K562 treated with DMSO at 1 percent for 4 hours (cell line): ENCODE measurements around the gene GDF11. TPM values are rescaled to one million over a fixed set of nuclear protein-coding genes. Genes with fewer than 3 reads are reported as not detected.

ENCODE experiments used
- total RNA-seq: library from RNA; unstranded; fragments of 300-600 nt; gene quantifications from 2 replicates; pipeline ENCODE4 v1.2.3, GENCODE V29; 2022; ENCODE audit not compliant: insufficient read depth

GDF11 gene
- total RNA-seq: 7.7 and 11.9 TPM in 2 replicates

GRCh38 chr12:55742719-55743405 is at the start of gene GDF11:
Gene GDF11 (plus strand): TSS chr12:55743122. CDS start chr12:55743317, 195 bp downstream.

GRCh38 chr12:55707841-55708694 is 34.9 kb upstream of the GDF11 start, which contains the start of gene ITGA7:
Gene ITGA7 (minus strand): TSS chr12:55707904. CDS start chr12:55707682, 222 bp downstream.

GRCh38 chr12:55715833-55716581 is 26.9 kb upstream of the GDF11 start, which contains the start of gene BLOC1S1:
Gene BLOC1S1 (plus strand): TSS chr12:55716046. CDS start chr12:55716052, 6 bp downstream.

GRCh38 chr12:55720071-55720564 is 22.8 kb upstream of the GDF11 start, which contains the start of gene RDH5:
Gene RDH5 (plus strand): TSS chr12:55720393. CDS start chr12:55721185, 792 bp downstream.

GRCh38 chr12:55728939-55729818 is 13.7 kb upstream of the GDF11 start, which contains the start of gene CD63:
Gene CD63 (minus strand): TSS chr12:55729009. CDS start chr12:55728341, 668 bp downstream.

Other genes with a start within 250 kb of the GDF11 start
- gene OR6C4, start 193.5 kb upstream of the GDF11 start, total RNA-seq: not detected in 2 replicates
- gene OR2AP1, start 170.7 kb upstream of the GDF11 start, total RNA-seq: not detected in 2 replicates
- not detected in 2 replicates for gene OR10P1, start 106.2 kb upstream of the GDF11 start, total RNA-seq
- gene ITGA7, start 35.2 kb upstream of the GDF11 start, total RNA-seq: 0.65 and 1.3 TPM in 2 replicates
- gene BLOC1S1, start 27.1 kb upstream of the GDF11 start, total RNA-seq: 54.8 and 73.4 TPM in 2 replicates
- gene RDH5, start 22.7 kb upstream of the GDF11 start, total RNA-seq: 1.5 TPM in 1 of 2 replicates, not detected in the other
- gene CD63, start 14.1 kb upstream of the GDF11 start, total RNA-seq: 1,114 and 1,204 TPM in 2 replicates
- 85.8 and 102 TPM in 2 replicates for gene SARNP, start 74.6 kb downstream of the GDF11 start, total RNA-seq
- gene ORMDL2, start 74.9 kb downstream of the GDF11 start, total RNA-seq: 9.1 and 13.5 TPM in 2 replicates
- 9.9 and 12.9 TPM in 2 replicates for gene DNAJC14, start 86.5 kb downstream of the GDF11 start, total RNA-seq
- gene MMP19, start 99.8 kb downstream of the GDF11 start, total RNA-seq: 0.93 and 1.1 TPM in 2 replicates
- gene PYM1, start 184.8 kb downstream of the GDF11 start, total RNA-seq: 29.5 and 32.9 TPM in 2 replicates
- 8.3 and 12.0 TPM in 2 replicates for gene DGKA, start 188.0 kb downstream of the GDF11 start, total RNA-seq
- gene PMEL, start 222.9 kb downstream of the GDF11 start, total RNA-seq: 3.4 and 4.0 TPM in 2 replicates
- gene CDK2, start 223.7 kb downstream of the GDF11 start, total RNA-seq: 80.9 and 130 TPM in 2 replicates
- gene RAB5B, start 231.0 kb downstream of the GDF11 start, total RNA-seq: 25.8 and 33.8 TPM in 2 replicates